Measurements from ENCODE around the gene IDH3B.

The IDH3B gene

DNA sequence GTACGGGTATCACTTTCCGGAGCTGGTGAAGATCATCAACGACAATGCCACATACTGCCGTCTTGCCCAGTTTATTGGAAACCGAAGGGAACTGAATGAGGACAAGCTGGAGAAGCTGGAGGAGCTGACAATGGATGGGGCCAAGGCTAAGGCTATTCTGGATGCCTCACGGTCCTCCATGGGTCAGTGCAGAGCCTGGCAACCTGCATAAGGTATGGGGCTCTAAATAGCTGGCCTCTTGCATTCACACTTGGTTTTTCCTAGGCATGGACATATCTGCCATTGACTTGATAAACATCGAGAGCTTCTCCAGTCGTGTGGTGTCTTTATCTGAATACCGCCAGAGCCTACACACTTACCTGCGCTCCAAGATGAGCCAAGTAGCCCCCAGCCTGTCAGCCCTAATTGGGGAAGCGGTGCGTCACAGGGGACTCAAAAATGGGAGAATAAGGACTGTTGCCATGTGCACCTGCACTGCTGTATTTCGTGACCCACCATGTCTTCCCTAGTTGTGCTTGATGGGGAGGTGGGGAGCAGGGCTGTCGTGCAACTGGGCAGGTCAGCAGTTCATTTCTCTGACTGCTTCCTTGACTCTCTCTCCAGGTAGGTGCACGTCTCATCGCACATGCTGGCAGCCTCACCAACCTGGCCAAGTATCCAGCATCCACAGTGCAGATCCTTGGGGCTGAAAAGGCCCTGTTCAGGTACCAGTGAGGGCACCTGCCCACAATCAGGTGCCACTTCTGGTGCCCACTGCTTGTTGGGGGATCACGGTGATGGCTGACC is 8.5 kb downstream of the IDH3B start:
- no peak for DNase-seq

DNA sequence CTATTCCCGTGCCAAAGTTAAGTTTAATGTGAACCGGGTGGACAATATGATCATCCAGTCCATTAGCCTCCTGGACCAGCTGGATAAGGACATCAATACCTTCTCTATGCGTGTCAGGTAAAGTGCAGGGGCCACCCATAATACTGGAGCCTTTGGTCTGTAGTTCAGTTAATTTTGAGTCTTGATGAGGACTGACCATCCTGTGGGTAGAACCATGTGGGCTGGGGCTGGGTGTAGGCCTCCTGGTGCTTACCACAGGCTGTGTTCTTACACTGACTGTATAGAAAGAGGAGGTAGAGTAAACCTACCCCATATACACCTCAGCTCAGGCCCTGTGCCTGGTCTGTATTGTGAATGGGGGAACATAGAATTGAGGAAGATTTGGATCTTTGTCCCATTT is 9.2 kb downstream of the IDH3B start:
- no peak for DNase-seq

DNA sequence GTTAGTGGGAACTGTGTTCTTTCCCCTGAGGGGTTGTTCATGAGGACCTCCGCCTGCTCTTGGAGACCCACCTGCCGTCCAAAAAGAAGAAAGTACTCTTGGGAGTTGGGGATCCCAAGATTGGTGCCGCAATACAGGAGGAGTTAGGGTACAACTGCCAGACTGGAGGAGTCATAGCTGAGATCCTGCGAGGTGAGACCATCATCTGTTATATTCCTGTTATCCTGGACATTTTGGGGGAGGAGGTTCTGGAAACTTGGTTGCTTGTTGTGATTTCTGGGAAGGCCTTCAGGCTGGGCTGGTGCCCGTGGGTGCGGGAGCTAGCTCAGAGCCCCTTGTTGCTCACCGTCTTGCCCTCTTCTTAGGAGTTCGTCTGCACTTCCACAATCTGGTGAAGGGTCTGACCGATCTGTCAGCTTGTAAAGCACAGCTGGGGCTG is 9.6 kb downstream of the IDH3B start:
- no peak for DNase-seq

DNA sequence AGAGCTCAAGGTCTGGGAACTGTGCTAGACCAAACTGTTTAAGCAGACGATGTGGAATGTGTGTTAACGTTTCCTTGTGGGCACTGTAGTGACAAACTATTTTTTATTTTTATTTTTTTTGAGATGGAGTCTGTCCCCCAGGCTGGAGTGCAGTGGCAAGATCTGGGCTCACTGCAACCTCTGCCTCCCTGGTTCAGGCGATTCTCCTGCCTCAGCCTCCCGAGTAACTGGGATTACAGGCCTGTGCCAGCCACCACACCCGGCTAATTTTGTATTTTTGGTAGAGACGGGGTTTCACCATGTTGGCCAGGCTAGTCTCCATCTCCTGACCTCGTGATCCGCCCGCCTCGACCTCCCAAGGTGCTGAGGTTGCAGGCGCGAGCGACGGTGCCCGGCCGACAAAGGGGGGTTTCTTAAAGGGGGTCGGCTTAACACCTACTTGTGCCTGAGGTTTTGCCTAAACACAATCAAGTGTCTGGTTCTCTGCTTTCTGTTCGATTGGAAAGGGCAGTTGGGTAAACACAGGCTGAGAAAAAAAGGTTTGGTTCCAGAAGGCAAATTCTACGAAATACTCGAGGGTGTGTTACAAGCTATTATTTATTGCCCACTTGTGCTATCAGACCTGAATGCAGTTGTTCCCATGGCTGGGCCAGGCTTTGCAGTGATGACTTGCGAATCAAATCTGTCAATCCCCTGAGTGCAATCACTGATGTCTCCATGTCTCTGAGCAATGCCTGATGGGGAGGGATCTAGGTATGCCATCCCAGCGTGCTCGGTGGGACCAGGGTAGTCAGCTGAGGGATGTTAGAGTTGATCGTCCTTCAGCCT is 10.2 kb downstream of the IDH3B start:
- no peak for DNase-seq

DNA sequence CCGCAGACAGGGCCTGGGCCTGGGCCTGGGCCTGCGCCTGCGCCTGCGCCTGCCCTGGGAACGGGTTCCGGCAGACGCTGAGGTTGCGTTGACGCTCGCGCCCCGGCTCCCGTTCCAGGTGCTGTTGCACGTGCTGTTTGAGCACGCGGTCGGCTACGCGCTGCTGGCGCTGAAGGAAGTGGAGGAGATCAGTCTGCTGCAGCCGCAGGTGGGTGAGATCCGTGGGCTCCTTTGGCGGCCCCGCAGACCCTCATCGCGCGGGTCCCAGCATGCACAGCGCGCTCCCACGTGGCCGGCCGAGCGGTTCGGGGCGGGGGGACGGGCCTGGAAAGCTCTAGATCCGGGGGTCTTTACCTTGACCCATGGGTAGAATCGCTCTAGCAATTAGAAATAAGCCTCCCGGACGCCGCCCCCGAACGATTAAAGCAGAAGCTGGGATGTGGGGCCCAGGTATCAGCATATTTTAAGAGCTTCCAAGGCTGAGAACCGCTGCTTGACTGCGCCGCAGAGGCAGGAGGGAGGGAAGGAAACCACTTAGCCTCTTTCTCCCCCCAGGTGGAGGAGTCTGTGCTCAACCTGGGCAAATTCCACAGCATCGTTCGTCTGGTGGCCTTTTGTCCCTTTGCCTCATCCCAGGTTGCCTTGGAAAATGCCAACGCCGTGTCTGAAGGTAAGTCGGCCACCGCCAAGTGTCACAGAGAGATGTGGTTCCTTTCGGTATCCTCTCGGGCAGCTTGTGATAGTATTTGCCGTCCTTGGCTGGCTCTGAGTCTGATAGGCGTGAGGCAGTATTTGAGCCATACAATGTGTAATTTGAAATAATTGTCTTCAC is 11.1 kb downstream of the IDH3B start:
- DNase-seq: peak; percentile 19 to 34

DNA sequence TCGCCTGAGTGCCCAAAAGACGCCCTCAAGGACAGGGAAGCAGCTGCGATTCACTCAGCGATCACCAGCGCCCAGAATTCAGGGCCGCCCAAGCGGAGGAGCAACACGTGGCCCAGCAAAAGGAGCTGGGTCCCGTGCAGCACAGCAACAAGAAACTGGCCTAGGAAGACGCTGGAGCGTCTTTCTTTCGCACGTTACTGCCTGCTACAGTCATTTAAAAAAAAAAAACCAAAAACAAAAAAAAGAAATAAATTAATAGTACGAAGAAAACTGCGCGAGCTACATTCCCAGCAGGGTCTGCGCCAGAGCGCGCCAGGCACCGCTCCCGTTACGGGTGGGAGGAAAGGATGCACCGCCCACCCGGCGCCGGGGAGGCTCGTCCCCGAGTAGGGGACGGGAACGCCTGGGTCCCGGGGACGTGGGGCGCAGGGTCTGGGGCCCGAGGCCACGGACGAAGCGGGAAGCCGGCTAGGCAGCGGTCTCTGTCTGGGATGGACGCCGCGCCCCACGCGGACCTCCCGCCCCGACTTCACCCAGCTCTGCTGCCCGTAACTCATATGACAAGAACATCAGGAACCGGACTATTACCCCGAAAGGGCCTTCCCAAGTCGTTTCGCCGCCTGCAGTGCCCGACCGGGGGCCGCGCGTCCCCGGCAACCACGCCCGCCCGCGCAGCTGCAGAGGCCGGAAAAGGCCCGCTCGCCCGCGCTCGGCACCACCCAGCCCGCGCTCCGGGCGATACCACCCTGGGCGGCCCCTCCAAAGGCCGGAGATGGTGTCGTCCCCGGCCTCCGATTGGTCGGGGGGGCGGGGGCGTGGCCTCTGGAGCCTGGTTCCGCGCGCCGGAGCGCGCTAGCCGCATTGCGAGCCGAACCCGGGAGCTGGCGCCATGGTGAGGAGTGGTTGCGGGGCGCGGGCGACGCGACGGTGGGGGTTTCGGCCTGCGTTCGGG is 12.0 kb downstream of the IDH3B start, which contains the start of gene NOP56:
NOP56 (plus strand) TSS at position 861 of the 952 bp plus-strand sequence; CDS start at position 890, 29 bp downstream.
- peak; percentile 75 to 84 for DNase-seq

DNA sequence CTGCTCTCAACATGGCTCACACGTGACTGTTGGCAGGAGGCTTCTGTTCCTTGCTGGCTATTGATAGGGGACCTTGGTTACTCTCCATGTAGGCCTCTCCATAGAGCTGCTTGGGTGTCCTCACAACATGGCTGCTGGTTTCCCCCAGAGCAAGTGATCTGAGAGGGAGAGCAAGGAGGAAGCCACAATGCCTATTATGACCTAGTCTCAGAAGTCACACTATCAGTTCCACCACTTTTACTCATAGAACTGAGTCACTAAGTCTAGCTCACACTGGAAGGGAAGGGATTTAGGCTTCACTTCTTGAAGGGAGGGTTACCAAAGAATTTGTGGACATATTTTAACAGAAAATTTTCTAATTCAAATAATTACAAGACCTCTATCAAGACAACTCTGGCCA is 20.3 kb downstream of the IDH3B start:
- DNase-seq: no peak

DNA sequence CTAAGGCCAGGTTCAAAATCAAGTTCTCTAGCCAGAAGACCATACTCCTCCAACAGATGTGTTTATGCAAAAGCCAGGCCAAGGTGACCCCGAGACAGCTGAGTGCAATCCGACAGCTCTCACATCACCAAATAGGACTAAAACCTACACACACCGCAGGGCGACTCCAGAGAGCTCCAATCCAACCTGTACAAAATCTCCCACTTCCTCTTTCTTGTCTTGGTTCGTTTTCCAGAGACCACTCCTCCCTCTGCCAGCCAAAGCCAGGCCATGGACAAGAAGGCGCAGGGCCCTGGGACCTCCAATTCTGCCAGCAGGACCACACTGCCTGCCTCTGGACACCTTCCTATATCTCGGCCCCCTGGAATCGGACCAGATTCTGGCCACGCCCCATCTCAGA is 23.1 kb downstream of the IDH3B start:
- no peak for DNase-seq

DNA sequence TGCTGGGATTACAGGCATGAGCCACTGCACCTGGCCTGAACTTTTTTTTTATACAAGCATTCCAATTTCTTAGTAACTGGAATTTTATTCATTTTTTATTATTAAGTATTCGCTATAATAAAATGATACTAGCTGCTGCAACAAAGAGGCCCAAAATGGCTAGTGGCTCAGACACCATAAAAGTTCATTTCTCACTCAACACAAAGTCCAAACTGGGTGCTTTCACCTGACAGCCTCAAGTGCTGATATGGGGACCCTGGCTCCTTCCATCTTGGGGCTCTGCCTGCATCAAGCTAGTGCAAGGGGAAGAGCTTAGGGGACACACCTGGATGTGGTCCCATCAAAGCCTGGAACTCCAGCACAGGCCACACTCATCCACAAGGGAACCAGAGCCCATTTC is 23.8 kb downstream of the IDH3B start:
- no peak for DNase-seq

DNA sequence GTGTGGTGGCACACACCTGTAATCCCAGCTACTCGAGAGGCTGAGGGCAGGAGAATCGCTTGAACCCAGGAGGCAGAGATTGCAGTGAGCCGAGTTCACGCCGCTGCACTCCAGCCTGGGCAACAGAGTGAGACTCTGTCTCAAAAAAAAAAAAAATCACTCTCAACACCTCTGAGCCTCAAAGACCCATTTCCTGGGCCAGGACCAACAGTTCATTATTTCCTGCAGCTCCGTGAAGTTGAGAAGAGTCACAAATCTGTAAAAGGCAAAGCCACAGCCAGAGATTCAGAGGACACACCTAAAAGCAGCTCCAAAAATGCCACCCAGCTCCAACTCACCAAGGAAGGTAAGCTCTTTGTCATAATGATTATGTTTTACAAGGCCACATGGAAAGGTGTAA is 26.8 kb downstream of the IDH3B start:
- no peak for DNase-seq

DNA sequence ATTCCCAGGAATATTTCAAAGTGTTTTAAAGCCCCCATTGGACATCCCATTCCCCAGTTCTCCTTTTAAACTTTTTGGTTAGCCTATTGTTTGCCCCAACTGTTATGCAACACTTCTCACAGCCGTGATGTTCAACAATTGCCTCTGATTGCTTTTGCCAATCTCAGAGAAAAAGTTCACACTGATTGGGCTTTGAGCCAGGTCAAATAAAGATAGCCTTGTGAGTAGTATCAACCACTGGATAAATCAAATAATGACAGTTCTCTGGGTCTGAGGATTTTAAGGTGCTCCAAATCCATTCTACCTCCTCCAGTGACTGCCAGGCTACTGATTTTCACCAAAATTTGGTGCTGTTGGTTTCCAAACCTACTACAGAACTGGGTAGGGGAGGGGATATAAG is 30.6 kb downstream of the IDH3B start:
- no peak for DNase-seq

DNA sequence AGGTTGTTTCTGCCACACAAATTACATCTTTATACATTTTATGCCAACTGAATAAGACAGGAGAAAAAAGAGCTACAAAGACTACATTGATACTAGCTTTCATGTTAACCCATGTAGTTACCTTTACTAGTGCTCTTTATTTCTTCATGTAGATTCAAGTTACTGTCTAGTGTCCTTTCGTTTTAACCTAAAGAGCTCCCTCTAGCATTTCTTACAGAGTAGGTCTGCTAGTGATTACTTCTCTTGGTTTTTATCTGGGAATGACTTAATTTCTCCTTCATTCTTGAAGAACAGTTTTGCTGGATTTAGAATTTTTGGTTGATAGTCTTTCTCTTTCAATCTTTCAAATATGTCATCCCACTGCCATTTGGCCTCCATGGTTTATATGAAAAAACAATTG is 32.8 kb downstream of the IDH3B start:
- peak; percentile 34 to 53 for DNase-seq

DNA sequence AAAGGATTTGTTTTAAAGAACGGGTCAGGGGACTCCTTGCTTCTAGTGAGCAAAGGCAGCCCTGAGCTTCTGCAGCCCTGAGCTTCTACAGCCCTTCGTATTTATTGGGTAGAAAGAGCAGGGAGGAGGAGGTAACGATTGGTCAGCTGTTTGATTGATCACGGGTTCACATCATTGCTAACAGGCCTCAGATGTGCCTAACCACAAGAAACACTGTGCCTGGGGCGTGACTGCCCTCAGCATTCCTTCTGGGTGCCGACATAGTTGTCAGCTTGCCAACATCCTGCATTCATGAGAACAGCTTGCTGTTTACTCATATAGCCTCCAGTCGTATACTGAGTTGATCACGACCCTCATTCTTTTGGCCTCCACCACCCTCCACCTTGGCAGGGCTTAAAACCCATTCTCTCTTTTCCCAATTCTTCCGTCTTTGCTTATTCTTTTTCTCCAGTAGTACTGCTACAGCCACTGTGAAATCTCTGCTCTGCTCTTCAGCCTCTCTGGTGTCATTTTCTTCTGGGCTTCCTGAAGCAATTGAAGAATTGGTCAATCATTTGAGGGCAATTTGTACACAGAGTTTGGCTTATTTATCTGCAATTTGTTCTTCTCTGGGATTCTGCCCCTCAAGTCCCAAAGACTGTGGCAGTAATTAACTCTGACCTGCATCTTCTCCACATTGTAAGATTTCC is 37.0 kb downstream of the IDH3B start:
- DNase-seq: no peak

DNA sequence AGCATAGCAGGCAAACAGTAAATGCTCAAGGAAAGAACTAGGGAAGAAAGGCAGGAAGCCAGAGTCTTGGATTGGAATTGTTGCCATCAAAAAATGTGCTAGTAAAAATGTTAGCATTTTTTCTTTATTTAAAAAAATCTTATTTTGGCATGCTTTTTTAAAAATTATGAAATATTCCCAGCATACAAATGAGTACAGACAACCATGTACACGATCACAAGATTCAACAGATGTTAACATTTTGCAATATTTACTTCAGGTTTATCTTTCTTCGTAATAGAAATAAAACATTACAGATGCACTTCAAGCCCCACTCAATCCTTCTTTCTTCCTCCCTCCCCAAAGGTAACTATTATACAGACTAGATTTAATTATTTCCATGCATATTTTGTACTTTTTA is 39.0 kb downstream of the IDH3B start:
- no peak for DNase-seq

DNA sequence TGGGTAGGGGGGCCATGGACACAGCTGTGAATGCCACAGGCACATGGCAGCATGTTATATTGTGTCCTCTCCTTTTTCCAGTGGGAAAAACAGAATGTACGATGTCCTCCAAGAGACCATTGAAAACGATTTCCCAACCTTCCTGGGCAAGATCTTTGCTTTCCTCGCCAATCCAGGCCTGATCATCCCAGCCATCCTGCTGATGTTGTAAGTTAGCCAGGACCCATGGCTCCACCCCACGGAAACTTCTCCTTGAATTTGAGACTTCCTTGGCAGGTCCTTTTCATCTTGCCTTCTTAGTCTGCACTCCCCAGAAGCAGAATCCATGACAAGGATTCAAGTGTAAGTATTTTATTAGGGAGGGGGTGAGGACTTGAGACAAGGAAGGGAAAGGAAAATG is 39.8 kb downstream of the IDH3B start:
- no peak for DNase-seq

DNA sequence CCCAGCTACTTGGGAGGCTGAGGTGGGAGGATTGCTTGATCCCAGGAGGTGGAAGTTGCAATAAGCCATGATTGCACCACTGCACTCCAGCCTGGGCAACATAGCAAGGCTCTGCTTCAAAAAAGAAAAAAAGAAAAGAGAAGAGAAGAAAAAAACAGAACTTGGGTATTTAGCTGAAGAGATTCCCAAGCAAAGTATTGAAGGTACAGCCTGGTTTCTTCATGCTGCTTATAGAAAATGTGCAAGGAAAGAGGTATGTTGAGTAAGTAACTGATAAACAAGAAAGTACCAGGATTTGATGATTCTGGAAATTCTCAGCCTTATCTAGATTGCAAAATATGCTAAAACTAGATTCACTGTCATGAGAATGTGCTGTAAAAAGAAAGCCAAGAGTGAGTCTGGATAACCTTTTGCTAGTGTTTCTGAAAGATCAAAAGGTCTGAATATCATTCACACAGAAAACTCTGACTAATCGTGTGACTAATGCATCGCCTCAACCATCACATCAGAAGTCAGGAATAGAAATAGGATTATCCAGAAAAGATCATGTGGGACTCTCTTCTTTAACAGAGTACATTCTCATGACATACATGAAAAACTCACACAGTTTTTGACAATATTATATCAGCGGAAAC is 43.9 kb downstream of the IDH3B start:
- no peak for DNase-seq

DNA sequence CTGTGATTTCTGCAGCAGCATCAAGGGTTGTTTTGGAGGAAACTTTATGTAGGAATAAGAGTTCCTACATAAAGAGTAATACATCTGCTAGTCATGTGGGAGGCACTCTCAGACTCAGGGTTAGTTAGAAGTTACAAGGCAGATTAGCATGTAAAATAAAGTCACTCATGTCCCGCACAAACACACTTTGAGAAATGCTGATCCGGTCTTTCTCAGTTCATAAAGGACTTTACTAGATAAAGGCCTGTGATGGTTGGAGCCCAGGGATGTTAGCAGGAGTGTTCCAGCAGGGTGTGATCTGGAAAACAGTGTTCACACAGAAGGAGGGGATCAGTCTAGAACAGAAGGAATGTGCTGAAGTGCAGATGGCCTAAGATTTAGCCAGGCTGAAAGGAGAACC is 44.7 kb downstream of the IDH3B start:
- no peak for DNase-seq

DNA sequence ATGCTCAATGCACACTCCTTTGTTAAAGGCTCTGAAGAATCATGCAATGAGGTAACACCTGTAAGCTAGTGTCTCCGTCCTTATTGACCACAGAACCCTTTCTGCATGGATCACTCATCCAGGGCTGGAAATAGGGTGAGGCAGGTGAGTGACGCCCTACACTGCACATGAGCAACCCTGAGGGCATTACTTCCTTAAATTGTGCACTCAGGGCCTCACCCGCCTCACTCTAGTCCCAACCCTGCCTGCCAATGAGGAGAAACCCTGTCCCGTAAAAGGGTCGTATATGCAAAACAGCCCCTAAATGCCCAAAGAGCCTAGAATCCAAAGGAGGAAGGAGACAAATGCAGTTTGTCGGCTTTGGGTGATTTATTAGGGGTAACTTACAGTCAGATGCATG is 45.2 kb downstream of the IDH3B start:
- DNase-seq: no peak

DNA sequence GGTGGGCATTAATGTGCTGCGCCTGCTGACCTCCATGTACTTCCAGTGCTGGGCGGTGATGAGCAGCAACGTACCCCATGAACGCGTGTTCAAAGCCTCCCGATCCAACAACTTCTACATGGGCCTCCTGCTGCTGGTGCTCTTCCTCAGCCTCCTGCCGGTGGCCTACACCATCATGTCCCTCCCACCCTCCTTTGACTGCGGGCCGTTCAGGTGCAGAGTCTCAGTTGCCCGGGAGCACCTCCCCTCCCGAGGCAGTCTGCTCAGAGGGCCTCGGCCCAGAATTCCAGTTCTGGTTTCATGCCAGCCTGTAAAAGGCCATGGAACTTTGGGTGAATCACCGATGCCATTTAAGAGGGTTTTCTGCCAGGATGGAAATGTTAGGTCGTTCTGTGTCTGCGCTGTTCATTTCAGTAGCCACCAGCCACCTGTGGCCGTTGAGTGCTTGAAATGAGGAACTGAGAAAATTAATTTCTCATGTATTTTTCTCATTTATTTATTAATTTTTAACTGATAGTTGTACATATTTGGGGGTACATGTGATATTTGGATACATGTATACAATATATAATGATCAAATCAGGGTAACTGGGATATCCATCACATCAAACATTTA is 46.8 kb downstream of the IDH3B start:
- no peak for DNase-seq

DNA sequence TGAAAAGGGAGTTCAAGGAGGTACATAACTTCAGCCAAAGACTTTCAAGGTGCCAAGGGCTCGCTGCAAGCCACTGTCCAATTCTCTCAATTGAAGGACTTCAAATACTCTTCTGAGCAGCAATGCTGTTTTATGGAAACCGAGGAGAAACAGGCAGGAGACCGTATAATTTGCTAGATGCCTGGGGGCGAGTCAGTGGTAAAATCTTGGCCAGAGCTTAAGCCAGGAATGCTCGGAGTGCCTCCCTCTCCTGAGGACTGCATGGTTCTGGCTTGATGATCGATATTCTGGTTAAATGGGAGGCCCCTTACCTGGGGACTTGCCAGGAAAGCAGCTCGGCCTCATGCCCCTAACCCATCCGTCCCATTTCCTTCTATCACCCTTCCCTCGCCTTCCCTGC is 47.4 kb downstream of the IDH3B start:
- no peak for DNase-seq

DNA sequence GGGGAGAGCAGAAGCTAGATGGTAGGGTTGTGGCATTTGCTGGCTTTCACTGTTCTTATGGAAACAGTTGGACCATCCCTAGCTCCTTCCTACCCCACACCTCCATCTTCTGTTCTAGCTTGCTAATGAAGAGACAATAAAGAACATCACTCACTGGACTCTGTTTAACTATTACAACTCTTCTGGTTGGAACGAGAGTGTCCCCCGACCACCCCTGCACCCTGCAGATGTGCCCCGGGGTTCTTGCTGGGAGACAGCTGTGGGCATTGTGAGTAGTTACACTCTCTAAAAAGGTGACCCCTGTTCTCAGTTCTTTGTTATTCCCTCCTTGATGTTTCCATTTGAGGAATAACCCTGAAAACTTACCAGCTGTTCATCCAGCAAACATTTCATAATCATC is 51.9 kb downstream of the IDH3B start:
- DNase-seq: no peak

Measured in Kasumi-1 (cell line).